AG09309 (cell line): ENCODE measurements around the gene TTLL5.

Experiments used
- DNase-seq: peaks from one replicate; pipeline ENCODE4 v3.0.0-alpha.2; 2010; ENCODE audit warnings: low read depth
- H3K4me3 ChIP-seq: 2 replicates; pipeline ENCODE4 v1.5.1; 2011; ENCODE audit warnings: mild to moderate bottlenecking, low read depth, low read length, moderate library complexity; ENCODE audit not compliant: control insufficient read depth
- TF ChIP-seq, protein P1 (sequence below): IDR thresholded peaks from 2 replicates; pipeline ENCODE4 v1.5.1; 2011; ENCODE audit warnings: mild to moderate bottlenecking, low read depth, low read length, inconsistent platforms; ENCODE audit not compliant: insufficient read depth, control insufficient read depth; ENCODE audit errors: missing control alignments

The TTLL5 gene

DNA sequence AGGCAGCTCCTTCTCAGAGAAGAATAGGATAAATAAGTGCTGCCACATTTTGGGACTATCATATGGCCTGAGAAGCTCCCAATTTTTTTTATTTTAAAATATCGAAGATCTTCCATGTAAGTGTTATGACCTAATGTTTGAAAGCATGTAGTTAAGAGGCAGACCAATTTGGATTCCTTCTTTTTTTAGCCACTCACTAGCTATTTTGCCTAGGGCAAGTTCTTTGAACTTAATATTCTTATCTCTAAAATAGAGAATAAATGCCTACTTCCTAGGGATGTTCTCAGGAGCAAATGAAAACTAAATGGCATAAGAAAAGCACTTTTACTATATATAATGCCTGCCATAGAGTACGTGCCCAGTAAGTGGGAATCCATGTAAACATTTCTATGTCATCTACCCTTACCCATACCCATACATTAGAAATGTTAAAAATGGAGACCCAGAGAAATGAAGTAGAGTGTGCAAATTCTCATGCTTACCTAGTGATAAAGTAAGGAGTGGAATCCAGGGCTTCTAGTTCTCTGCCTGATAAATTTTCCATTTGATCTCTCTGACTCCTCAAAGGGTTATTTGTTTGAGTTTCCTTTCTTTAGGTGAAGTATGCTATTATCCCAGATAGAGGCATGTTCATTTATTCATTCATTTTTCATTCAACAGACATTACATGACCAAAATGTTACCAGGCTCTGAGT lies 172.4 kb downstream of the TTLL5 start:
- TF ChIP-seq, protein P1, sequence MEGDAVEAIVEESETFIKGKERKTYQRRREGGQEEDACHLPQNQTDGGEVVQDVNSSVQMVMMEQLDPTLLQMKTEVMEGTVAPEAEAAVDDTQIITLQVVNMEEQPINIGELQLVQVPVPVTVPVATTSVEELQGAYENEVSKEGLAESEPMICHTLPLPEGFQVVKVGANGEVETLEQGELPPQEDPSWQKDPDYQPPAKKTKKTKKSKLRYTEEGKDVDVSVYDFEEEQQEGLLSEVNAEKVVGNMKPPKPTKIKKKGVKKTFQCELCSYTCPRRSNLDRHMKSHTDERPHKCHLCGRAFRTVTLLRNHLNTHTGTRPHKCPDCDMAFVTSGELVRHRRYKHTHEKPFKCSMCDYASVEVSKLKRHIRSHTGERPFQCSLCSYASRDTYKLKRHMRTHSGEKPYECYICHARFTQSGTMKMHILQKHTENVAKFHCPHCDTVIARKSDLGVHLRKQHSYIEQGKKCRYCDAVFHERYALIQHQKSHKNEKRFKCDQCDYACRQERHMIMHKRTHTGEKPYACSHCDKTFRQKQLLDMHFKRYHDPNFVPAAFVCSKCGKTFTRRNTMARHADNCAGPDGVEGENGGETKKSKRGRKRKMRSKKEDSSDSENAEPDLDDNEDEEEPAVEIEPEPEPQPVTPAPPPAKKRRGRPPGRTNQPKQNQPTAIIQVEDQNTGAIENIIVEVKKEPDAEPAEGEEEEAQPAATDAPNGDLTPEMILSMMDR = no peak
- DNase-seq = no peak
- H3K4me3 ChIP-seq = no peak overlapping the region

DNA sequence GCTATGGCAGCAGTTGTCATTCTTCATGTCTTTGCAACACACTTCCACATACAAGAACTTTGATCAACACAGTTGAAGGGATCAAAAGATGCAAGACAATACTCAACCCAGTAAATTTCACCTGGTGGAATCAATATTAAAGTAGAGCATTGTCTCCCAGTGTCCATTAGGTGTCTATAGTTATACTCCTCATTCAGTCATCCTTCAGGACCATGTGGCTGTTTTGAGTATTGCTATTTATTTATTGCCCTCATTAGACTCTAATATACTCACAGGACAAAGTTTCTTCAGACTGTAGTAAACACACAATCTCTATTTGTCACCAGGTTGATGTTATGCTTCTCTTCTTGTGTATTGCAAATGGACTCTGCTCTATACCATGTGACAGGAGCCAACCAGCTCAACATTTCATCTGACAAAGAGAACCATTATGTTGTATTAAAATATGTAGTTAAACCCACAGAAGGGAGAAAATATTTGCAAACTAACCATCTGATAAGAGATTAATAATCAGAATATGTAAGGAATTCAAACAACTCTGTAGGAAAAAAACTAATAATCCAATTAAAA lies 174.2 kb downstream of the TTLL5 start:
- TF ChIP-seq, protein P1 = no peak

DNA sequence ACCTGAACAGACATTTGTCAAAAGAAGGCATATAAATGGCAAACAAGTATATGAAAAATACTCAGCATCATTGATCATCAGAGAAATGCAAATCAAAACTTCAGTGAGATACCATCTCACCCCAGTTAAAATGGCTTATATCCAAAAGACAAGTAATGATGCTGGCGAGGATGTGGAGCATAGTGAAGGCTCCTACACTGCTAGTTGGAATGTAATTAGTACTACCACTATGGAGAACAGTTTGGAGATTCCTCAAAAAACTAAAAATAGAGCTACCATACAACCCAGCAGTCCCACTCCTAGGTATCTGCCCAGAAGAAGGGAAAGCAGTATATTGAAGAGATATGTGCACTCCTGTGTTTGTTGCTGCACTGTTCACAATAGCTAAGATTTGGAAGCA lies 174.7 kb downstream of the TTLL5 start:
- TF ChIP-seq, protein P1 = no peak
- DNase-seq = no peak
- no peak overlapping the region for H3K4me3 ChIP-seq

More for the DNA sequence above, 174.2 kb downstream of the TTLL5 start:
- no peak overlapping the region for H3K4me3 ChIP-seq
- no peak for DNase-seq

DNA sequence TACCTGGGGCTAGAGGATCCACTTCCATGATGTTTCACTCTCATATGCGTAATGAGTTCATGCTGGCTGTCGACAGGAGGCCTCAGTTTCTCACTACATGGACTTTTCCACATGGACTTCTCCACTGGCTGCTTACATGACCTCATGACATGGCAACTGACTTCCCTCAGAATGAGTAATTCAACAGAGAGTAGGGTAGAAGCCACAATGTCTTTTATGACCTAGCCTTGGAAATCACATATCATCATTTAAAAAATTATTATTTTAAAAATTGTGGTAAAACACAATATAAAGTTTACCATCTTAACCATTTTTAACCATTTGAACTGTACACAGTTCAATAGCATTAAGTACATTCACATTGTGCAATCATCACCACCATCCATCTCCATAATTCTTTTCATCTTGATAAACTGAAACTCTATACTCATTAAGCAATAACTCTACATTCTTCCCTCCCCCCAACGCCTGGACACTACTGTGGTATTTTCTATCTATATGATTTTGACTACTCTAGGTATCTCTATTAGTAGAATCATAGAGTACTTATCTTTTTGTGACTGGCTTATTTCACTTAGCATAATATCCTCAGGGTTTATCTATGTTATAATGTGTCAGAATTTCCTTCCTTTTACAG lies 176.2 kb downstream of the TTLL5 start:
- DNase-seq = no peak
- TF ChIP-seq, protein P1 = no peak

DNA sequence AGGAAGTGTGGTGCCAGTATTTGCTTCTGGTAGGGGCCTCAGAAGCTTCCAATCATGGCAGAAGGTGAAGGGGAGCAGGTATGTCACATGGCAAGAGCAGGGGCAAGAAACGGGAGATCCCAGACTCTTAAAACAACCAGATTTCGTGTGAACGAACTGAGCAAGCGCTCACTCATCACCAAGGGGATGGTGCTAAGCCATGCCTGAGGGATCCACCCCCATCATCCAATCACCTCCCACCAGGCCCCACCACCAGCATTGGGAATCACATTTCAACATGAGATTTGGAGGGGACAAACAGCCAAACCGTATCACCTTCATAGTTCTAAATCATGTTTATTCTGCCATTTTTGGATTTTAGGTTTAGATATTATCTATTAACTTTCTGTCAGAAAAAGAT lies 179.9 kb downstream of the TTLL5 start:
- TF ChIP-seq, protein P1 = no peak
- no peak overlapping the region for H3K4me3 ChIP-seq
- no peak for DNase-seq

More for the DNA sequence above, 176.2 kb downstream of the TTLL5 start:
- H3K4me3 ChIP-seq = no peak overlapping the region

DNA sequence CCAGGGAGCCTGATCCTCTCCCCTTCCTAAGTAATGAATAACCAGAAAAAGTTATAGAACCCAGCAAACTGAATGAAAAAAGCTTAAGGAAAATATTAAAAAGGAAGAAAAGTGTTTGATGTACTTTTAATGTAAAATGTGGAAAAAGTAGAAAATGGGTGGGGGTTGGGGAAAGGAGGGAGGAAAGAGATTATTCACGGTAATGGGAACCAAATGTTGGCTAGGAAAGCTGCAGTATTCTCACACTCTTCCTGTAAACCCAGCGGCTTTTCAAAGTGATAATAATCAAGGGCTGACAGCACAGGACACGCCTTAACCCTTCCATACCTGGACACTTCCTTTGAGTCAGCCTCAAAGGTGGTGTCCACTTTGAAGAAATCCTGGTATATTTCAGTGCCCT lies 181.5 kb downstream of the TTLL5 start:
- no peak for DNase-seq
- TF ChIP-seq, protein P1 = no peak
- H3K4me3 ChIP-seq = no peak overlapping the region
